LNCaP clone FGC (cell line): ENCODE measurements around the gene DLG1.
"Not testable (repeated sequence)": the region's sequence is repeated elsewhere in the genome, so short reads cannot be mapped to it uniquely, and the experiment has no call there.

Source experiments
- DNase-seq: peaks from one replicate; pipeline ENCODE4 v3.0.0-alpha.2; 2011; ENCODE audit warnings: low read depth
- H3K4me3 ChIP-seq: 2 replicates; pipeline ENCODE4 v1.5.1; 2011; ENCODE audit warnings: mild to moderate bottlenecking, low read depth, low read length, control low read depth
- CTCF ChIP-seq: IDR thresholded peaks from 2 replicates; pipeline ENCODE4 v1.5.1; 2012; ENCODE audit warnings: mild to moderate bottlenecking; ENCODE audit not compliant: control insufficient read depth, insufficient read depth; ENCODE audit errors: extremely low read depth

The DLG1 gene

GRCh38 chr3:197035577-197035976 is 262.8 kb downstream of the DLG1 start:
- no peak overlapping the region for H3K4me3 ChIP-seq
- DNase-seq: no peak
- no peak for TF ChIP-seq CTCF

GRCh38 chr3:197034778-197035177 is 263.6 kb downstream of the DLG1 start:
- not testable (repeated sequence) for DNase-seq, H3K4me3 ChIP-seq

- H3K4me3 ChIP-seq, DNase-seq: not testable (repeated sequence)
Measured at GRCh38 chr3:197033764-197034163, 264.6 kb downstream of the DLG1 start.

GRCh38 chr3:197031315-197032285 is 266.8 kb downstream of the DLG1 start:
- DNase-seq: peak; percentile 91
- H3K4me3 ChIP-seq: no peak overlapping the region
- TF ChIP-seq CTCF: no peak

- no peak for DNase-seq
- H3K4me3 ChIP-seq: no peak overlapping the region
- TF ChIP-seq CTCF: no peak
Measured at GRCh38 chr3:197030379-197031314, 267.8 kb downstream of the DLG1 start.

- TF ChIP-seq CTCF: peak; percentile 28
- H3K4me3 ChIP-seq: peak within 1 kb of the TSS; percentile 37
- DNase-seq: no peak
Measured at GRCh38 chr3:197029511-197030167, 268.8 kb downstream of the DLG1 start, which contains the start of gene MELTF. Gene MELTF (minus strand): TSS chr3:197029817. CDS start chr3:197029702, 115 bp downstream.

- peak overlapping the region; percentile 37 for H3K4me3 ChIP-seq
- no peak for DNase-seq
- TF ChIP-seq CTCF: no peak
Measured at GRCh38 chr3:197028728-197029510, 269.5 kb downstream of the DLG1 start.
